Esophagus squamous epithelium (tissue), 5 donors: ENCODE measurements around the gene CPN1. TPM values are rescaled to one million over a fixed set of nuclear protein-coding genes. Genes with fewer than 3 reads are reported as not detected.
"Not testable (repeated sequence)": the region's sequence is repeated elsewhere in the genome, so short reads cannot be mapped to it uniquely, and the experiment has no call there.

ENCODE experiments used
- DNase-seq: peaks from one replicate; lab custom pipeline; 2025; lab: John Stamatoyannopoulos, UW
- H3K27ac ChIP-seq, 4 donors: fragments of 200-600 bp; sonication (generic); one replicate each; pipeline ENCODE4 v1.5.1; 2016 to 2019; ENCODE audit warnings: mild to moderate bottlenecking in 1 of 4
- H3K27me3 ChIP-seq, 4 donors: fragments of 200-600 bp; sonication (generic); 1 replicate in 3 of 4; 2 replicates in 1 of 4; pipeline versions ENCODE4 v1.5.1 to v1.6.0; 2017 to 2021; ENCODE audit warnings: antibody characterized with exemption in 1 of 4
- H3K36me3 ChIP-seq, 3 donors: fragments of 200-600 bp; sonication (generic); one replicate each; pipeline ENCODE4 v1.5.1; 2016 to 2019
- H3K4me1 ChIP-seq, 3 donors: fragments of 200-600 bp; sonication (generic); one replicate each; pipeline ENCODE4 v1.5.1; 2017 to 2019
- H3K4me3 ChIP-seq, 4 donors: fragments of 200-600 bp; sonication (generic); 1 replicate in 3 of 4; 2 replicates in 1 of 4; pipeline ENCODE4 v1.5.1; 2016 to 2019; ENCODE audit warnings: mild to moderate bottlenecking in 2 of 4, moderate library complexity in 1 of 4
- H3K9me3 ChIP-seq, 3 donors: fragments of 200-600 bp; sonication (generic); one replicate each; pipeline ENCODE4 v1.5.1; 2016 to 2019
- POLR2A ChIP-seq, 4 donors: fragments of 450-650 bp; IDR thresholded peaks; one replicate each; pipeline ENCODE4 v1.6.1; 2017; ENCODE audit warnings: antibody characterized with exemption in 4 of 4, mild to moderate bottlenecking in 4 of 4, moderate library complexity in 3 of 4
- WGBS, 2 donors: methylation state at CpG; one replicate each; pipeline ENCODE4 v1.1.5; 2018; 5-methylcytosine and 5-hydroxymethylcytosine counted together
- intact Hi-C: fragments of 100-400 bp; cut with DNase I; formaldehyde crosslinking; loops from one replicate; pipeline ENCODE4 v1.15.0; 2022
- total RNA-seq, 4 donors: library from RNA; depleted of rRNA; stranded (reverse); fragments of >200 nt; gene quantifications; one replicate each; pipeline ENCODE4 v1.1.0, GENCODE V29; 2016
- TF ChIP-seq, protein P1 (sequence below), 6 experiments: fragments of 450-650 bp in 4 of 6; fragments of 200-600 bp in 2 of 6; sonication (generic) in 2 of 6; IDR thresholded peaks; one replicate each; pipeline ENCODE4 v1.5.1; 2016 to 2019; ENCODE audit warnings: antibody characterized with exemption in 6 of 6, mild to moderate bottlenecking in 4 of 6, moderate library complexity in 4 of 6
- donor health status: DM: yes; HTN: yes; CAD: no.

CPN1 gene
- total RNA-seq, 4 donors from 2014 or later, result not detected

DNA sequence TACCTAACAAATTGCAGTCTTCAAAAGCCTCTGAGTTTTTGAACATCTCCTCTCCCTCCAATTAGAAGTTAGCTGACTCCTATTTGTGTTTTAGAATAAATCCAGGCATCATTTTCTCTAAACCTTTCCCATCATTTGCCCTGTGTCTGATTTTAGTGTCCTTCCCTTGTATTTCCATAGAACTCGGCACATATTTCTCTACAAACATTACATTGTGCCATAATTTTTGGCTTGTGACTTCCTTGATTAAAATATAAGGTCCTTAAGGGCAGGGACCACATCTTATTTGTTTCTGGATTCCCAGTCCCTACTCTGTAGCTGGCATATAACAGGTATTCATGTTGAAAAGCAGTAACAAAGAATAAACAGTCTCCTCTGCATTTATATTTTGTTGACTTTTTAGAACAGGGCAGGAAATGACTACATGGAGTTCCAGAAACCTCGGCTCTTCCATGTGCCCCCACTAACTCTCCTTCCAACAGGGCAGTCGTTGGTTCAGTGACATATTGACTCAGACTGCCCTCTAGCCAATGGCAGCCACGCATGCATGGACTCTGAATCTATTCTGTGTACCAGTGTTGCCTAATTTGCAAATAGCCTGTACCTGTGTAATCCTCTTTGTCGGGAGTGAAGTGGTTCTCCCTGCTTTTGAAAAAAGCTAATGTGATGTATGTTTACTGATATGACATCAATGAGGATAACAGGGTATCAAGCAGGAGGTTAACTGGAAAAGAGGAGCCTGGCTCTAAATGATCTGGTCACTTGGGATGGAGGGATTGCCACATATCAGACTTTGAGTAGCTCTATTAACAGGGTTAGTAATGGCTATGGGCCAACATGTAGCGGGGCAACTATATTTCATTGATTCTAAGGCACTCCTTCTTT lies 19.8 kb upstream of the CPN1 start:
- WGBS, 2 donors, result 40 to 44% methylated on average over 6 of the region's 6 CpGs
- Histone ChIP-seq H3K27me3 (peaks cover 0 to 21% (median 0%) of the 10 kb centered on the region in 4 donors), H3K9me3 (peaks cover 0 to 4% (median 0%) of the 10 kb centered on the region in 3 donors), H3K27ac (no peak overlapping the region), H3K36me3 (no peaks in the 10 kb centered on the region), H3K4me1 (no peaks in the 10 kb centered on the region), H3K4me3 (no peak overlapping the region)
- TF ChIP-seq, protein P1, sequence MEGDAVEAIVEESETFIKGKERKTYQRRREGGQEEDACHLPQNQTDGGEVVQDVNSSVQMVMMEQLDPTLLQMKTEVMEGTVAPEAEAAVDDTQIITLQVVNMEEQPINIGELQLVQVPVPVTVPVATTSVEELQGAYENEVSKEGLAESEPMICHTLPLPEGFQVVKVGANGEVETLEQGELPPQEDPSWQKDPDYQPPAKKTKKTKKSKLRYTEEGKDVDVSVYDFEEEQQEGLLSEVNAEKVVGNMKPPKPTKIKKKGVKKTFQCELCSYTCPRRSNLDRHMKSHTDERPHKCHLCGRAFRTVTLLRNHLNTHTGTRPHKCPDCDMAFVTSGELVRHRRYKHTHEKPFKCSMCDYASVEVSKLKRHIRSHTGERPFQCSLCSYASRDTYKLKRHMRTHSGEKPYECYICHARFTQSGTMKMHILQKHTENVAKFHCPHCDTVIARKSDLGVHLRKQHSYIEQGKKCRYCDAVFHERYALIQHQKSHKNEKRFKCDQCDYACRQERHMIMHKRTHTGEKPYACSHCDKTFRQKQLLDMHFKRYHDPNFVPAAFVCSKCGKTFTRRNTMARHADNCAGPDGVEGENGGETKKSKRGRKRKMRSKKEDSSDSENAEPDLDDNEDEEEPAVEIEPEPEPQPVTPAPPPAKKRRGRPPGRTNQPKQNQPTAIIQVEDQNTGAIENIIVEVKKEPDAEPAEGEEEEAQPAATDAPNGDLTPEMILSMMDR (IDR thresholded peaks at IDR 0.05), result no peak
- TF ChIP-seq POLR2A (IDR thresholded peaks at IDR 0.05), result no peak
- intact Hi-C loops, result no loop called here
- DNase-seq, result no peak

- TF ChIP-seq, protein P1 (IDR thresholded peaks at IDR 0.05), result peak in 1 of 6 experiments; percentile 26
- TF ChIP-seq POLR2A (IDR thresholded peaks at IDR 0.05), result no peak
- intact Hi-C loops, result no loop called here
- WGBS, 2 donors, result 39 to 46% methylated on average over 6 of the region's 6 CpGs
These were observed 19.0 kb upstream of the CPN1 start for GRCh38 chr10:100100651-100101184.

GRCh38 chr10:100089241-100089640 lies 7.6 kb upstream of the CPN1 start:
- Histone ChIP-seq H3K27ac (no peak overlapping the region), H3K36me3 (no peaks in the 10 kb centered on the region), H3K4me3 (no peak overlapping the region), H3K27me3 (peaks cover 0 to 4% (median 0%) of the 10 kb centered on the region in 4 donors), H3K4me1 (no peaks in the 10 kb centered on the region), H3K9me3 (no peaks in the 10 kb centered on the region)
- intact Hi-C loops, result no loop called here
- DNase-seq, result no peak
- no peak for TF ChIP-seq POLR2A (IDR thresholded peaks at IDR 0.05)
- WGBS, 2 donors, result 83 to 84% methylated on average over 6 of the region's 6 CpGs

More at GRCh38 chr10:100100651-100101184, 19.0 kb upstream of the CPN1 start:
- H3K27me3 ChIP-seq, result peaks cover 0 to 21% (median 0%) of the 10 kb centered on the region in 4 donors
- H3K4me1 ChIP-seq, result no peaks in the 10 kb centered on the region
- H3K4me3 ChIP-seq, result no peak overlapping the region
- no peaks in the 10 kb centered on the region for H3K36me3 ChIP-seq
- H3K27ac ChIP-seq, result no peak overlapping the region
- DNase-seq, result no peak
- peaks cover 0 to 4% (median 0%) of the 10 kb centered on the region in 3 donors for H3K9me3 ChIP-seq

GRCh38 chr10:100086708-100087107 lies 5.0 kb upstream of the CPN1 start:
- DNase-seq, H3K4me1 ChIP-seq, intact Hi-C loops, H3K36me3 ChIP-seq, H3K4me3 ChIP-seq, H3K27ac ChIP-seq, H3K27me3 ChIP-seq, H3K9me3 ChIP-seq: not testable (repeated sequence)
- WGBS, 2 donors, result 71 to 73% methylated on average over 4 to 5 of the region's 5 CpGs

DNA sequence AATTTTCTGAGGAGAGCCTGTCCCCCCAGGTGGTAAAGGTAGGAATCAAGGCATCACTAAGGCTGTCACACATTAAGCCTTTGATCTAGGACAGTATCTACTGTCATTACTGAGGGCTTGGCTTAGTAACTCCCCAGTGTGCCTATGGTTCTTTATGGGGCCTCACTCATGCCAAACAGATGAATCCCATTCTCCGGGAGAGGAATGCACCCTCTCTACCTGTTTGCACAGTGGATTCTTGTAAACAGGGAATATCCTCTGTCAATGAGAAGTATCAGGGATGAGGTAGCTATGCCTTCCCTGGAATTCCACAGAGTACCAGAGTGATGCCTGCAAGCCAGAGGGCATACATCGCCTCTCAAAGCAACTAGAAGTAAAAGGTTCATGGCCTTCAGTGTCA lies 3.9 kb upstream of the CPN1 start:
- intact Hi-C loops, result no loop called here
- no peak for TF ChIP-seq POLR2A (IDR thresholded peaks at IDR 0.05)
- TF ChIP-seq, protein P1 (IDR thresholded peaks at IDR 0.05), result no peak
- Histone ChIP-seq H3K27ac (no peak overlapping the region), H3K4me1 (no peaks in the 10 kb centered on the region), H3K4me3 (no peak overlapping the region), H3K27me3 (peaks cover 0 to 18% (median 0%) of the 10 kb centered on the region in 4 donors), H3K36me3 (no peaks in the 10 kb centered on the region), H3K9me3 (no peaks in the 10 kb centered on the region)
- no peak for DNase-seq
- 54 to 88% methylated on average over 1 to 2 of the region's 2 CpGs for WGBS, 2 donors

DNA sequence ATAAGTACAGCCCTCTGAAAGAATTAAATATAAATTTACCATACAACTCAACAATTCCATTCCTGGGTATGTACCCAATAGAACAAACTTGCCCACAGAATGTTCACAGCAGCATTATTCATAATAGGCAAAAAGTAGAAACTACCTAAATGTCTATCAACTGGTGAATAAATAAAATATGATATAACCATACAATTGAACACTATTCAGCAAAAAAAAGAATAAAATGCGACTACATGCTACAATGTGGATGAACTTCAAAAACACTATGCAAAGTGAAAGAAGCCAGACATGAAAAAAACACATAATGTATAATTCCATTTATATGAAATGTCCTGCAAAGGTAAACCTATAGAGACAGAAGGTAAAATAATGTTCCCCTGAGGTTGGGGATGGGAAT lies 2.0 kb upstream of the CPN1 start:
- no peak overlapping the region for H3K4me3 ChIP-seq
- intact Hi-C loops, result no loop called here
- H3K9me3 ChIP-seq, result no peaks in the 10 kb centered on the region
- peaks cover 0 to 26% (median 0%) of the 10 kb centered on the region in 4 donors for H3K27me3 ChIP-seq
- no peaks in the 10 kb centered on the region for H3K36me3 ChIP-seq
- H3K27ac ChIP-seq, result no peak overlapping the region
- WGBS, 2 donors, result 74 to 79% methylated on average over 1 of the region's 1 CpG
- no peaks in the 10 kb centered on the region for H3K4me1 ChIP-seq
- no peak for DNase-seq
- no peak for TF ChIP-seq POLR2A (IDR thresholded peaks at IDR 0.05)
- TF ChIP-seq, protein P1 (IDR thresholded peaks at IDR 0.05), result no peak

DNA sequence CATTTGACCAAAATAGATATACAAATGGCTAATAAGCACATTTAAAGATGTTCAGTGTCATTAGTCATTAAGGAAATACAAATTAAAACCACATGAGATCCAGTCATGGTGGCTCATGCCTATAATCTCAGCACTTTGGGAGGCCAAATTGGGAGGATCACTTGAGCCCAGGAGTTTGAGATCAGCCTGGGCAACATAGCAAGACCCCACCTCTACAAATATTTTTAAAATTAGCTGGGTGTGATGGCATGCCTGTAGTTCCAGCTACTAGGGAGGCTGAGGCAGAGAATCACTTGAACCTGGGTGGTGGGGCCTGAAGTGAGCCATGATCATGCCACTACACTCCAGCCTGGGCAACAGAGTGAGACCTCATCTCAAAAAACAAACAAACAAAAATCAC lies 607 bp upstream of the CPN1 start:
- H3K9me3 ChIP-seq, H3K4me3 ChIP-seq, H3K27ac ChIP-seq, intact Hi-C loops, H3K4me1 ChIP-seq, H3K36me3 ChIP-seq, DNase-seq: not testable (repeated sequence)
- H3K27me3 ChIP-seq, result peaks cover 0 to 26% (median 0%) of the 10 kb centered on the region in 4 donors
